Measurements from ENCODE around the gene VPS26C.

DNA sequence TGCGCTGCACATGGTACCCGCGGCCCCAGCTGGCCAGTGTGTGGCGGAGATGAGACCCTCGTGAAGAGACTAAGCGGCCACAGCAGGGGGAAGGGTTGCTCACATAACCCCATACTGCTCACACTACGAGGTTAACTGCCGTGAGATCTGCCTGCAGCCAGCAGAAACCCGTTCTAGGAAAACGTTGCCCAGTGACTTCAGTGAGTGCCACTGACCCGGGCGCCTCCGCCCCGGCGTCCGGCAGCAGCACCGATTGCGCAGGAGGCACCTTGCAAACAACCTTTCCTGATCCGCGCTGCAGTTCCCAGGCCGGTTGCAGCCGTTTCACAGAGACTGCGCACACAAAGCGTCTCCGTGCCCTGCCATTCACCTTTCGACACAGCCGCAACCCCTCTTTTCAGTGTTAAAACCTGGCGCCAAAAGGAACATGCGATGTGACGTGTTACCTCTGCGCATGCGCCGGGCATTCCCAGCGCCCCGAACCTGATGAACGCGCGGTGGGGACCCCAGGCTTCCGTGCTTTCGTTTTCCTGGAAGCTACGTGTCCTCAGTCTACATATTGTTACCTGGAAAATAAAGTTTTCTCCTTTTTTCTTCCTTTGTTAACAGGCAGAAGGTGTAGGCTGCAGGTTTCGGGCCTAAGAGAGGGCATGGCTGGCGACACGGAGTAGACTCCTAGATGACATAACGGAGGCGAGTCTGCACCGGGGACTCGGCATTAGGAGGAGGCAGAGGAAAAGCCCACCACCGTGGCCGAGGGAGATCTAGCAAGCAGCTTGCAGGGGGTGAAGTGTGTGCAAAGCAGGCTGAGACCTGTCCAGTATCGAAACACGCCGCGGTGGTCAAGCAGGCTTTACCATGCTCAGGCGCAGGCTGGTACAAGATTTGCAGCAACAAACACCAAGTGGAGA lies 8.9 kb downstream of the VPS26C start:
- TF ChIP-seq NR2C2 (CRISPR knock-in tag; IDR thresholded peaks at IDR 0.05) (no peak), ZNF219 (CRISPR knock-in tag; IDR thresholded peaks at IDR 0.05; ENCODE audit: borderline replicate concordance) (no peak), IRF2 (CRISPR knock-in tag; IDR thresholded peaks at IDR 0.05; ENCODE audit: borderline replicate concordance, low read depth) (no peak), FOXP1 (CRISPR knock-in tag; IDR thresholded peaks at IDR 0.05; ENCODE audit: borderline replicate concordance) (no peak; the same call in 1 of the 2 replicates), ZNF423 (CRISPR knock-in tag; IDR thresholded peaks at IDR 0.05) (no peak), NFYB (CRISPR knock-in tag; conservative IDR thresholded peaks at IDR 0.05; ENCODE audit: low read depth) (no peak), ZNF138 (CRISPR knock-in tag; conservative IDR thresholded peaks at IDR 0.05) (no peak)
- TF ChIP-seq, protein P1, sequence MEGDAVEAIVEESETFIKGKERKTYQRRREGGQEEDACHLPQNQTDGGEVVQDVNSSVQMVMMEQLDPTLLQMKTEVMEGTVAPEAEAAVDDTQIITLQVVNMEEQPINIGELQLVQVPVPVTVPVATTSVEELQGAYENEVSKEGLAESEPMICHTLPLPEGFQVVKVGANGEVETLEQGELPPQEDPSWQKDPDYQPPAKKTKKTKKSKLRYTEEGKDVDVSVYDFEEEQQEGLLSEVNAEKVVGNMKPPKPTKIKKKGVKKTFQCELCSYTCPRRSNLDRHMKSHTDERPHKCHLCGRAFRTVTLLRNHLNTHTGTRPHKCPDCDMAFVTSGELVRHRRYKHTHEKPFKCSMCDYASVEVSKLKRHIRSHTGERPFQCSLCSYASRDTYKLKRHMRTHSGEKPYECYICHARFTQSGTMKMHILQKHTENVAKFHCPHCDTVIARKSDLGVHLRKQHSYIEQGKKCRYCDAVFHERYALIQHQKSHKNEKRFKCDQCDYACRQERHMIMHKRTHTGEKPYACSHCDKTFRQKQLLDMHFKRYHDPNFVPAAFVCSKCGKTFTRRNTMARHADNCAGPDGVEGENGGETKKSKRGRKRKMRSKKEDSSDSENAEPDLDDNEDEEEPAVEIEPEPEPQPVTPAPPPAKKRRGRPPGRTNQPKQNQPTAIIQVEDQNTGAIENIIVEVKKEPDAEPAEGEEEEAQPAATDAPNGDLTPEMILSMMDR (IDR thresholded peaks at IDR 0.05): no peak
- TF ChIP-seq, protein P2, sequence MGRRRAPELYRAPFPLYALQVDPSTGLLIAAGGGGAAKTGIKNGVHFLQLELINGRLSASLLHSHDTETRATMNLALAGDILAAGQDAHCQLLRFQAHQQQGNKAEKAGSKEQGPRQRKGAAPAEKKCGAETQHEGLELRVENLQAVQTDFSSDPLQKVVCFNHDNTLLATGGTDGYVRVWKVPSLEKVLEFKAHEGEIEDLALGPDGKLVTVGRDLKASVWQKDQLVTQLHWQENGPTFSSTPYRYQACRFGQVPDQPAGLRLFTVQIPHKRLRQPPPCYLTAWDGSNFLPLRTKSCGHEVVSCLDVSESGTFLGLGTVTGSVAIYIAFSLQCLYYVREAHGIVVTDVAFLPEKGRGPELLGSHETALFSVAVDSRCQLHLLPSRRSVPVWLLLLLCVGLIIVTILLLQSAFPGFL (CRISPR knock-in tag; IDR thresholded peaks at IDR 0.05; ENCODE audit: borderline replicate concordance): 0 out of 2 replicates have a peak, but pooled peaks have one; percentile 28
- TF ChIP-seq, protein P3, sequence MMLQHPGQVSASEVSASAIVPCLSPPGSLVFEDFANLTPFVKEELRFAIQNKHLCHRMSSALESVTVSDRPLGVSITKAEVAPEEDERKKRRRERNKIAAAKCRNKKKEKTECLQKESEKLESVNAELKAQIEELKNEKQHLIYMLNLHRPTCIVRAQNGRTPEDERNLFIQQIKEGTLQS (CRISPR knock-in tag; conservative IDR thresholded peaks at IDR 0.05): no peak
- TF ChIP-seq, protein P4, sequence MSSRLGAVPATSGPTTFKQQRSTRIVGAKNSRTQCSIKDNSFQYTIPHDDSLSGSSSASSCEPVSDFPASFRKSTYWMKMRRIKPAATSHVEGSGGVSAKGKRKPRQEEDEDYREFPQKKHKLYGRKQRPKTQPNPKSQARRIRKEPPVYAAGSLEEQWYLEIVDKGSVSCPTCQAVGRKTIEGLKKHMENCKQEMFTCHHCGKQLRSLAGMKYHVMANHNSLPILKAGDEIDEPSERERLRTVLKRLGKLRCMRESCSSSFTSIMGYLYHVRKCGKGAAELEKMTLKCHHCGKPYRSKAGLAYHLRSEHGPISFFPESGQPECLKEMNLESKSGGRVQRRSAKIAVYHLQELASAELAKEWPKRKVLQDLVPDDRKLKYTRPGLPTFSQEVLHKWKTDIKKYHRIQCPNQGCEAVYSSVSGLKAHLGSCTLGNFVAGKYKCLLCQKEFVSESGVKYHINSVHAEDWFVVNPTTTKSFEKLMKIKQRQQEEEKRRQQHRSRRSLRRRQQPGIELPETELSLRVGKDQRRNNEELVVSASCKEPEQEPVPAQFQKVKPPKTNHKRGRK (CRISPR knock-in tag; IDR thresholded peaks at IDR 0.05; ENCODE audit: borderline replicate concordance): no peak
- TF ChIP-seq, protein P5, sequence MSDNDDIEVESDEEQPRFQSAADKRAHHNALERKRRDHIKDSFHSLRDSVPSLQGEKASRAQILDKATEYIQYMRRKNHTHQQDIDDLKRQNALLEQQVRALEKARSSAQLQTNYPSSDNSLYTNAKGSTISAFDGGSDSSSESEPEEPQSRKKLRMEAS (CRISPR knock-in tag; IDR thresholded peaks at IDR 0.05): peak; percentile 90
- TF ChIP-seq, protein P6, sequence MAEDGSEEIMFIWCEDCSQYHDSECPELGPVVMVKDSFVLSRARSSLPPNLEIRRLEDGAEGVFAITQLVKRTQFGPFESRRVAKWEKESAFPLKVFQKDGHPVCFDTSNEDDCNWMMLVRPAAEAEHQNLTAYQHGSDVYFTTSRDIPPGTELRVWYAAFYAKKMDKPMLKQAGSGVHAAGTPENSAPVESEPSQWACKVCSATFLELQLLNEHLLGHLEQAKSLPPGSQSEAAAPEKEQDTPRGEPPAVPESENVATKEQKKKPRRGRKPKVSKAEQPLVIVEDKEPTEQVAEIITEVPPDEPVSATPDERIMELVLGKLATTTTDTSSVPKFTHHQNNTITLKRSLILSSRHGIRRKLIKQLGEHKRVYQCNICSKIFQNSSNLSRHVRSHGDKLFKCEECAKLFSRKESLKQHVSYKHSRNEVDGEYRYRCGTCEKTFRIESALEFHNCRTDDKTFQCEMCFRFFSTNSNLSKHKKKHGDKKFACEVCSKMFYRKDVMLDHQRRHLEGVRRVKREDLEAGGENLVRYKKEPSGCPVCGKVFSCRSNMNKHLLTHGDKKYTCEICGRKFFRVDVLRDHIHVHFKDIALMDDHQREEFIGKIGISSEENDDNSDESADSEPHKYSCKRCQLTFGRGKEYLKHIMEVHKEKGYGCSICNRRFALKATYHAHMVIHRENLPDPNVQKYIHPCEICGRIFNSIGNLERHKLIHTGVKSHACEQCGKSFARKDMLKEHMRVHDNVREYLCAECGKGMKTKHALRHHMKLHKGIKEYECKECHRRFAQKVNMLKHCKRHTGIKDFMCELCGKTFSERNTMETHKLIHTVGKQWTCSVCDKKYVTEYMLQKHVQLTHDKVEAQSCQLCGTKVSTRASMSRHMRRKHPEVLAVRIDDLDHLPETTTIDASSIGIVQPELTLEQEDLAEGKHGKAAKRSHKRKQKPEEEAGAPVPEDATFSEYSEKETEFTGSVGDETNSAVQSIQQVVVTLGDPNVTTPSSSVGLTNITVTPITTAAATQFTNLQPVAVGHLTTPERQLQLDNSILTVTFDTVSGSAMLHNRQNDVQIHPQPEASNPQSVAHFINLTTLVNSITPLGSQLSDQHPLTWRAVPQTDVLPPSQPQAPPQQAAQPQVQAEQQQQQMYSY (CRISPR knock-in tag; IDR thresholded peaks at IDR 0.05): no peak
